Sciatic nerve (tissue), 2 donors: Measurements from ENCODE around the gene TENM4. TPM values are rescaled to one million over a fixed set of nuclear protein-coding genes. Genes with fewer than 3 reads are reported as not detected.

Experiments used
- ATAC-seq: fragments of 200-7000 bp; cut with Tn5 transposase; one replicate; pipeline ENCODE4 v1.9.1; 2020; ENCODE audit warnings: mild to moderate bottlenecking, moderate library complexity
- DNase-seq: peaks from one replicate; pipeline ENCODE4 v3.0.0-alpha.2; 2020; ENCODE audit warnings: low spot score
- intact Hi-C: fragments of 100-400 bp; cut with DNase I; formaldehyde crosslinking; loops from one replicate; pipeline ENCODE4 v1.14.2; 2022
- total RNA-seq: library from RNA; stranded (reverse); fragmentation: NEBNext Ultra II Directional; extraction: Animal tissue kit (Norgen Biotek cat#: 25700); gene quantifications from one replicate; pipeline ENCODE4 v1.2.1, GENCODE V29; 2021
- donor health status: DM: no; HTN: no; CAD: no.
- donor health status: DM: no; HTN: no; CAD: no.

The TENM4 gene
- total RNA-seq, 1 donor from 2014 or later, result 16.5 TPM

GRCh38 chr11:79400717-79401330 is 40.0 kb downstream of the TENM4 start:
- ATAC-seq (no peak), DNase-seq (no peak)
- intact Hi-C loops, result no loop called here

- intact Hi-C loops, result no loop called here
- ATAC-seq (no peak), DNase-seq (no peak)
Observed at GRCh38 chr11:79400206-79400605, 40.6 kb downstream of the TENM4 start.

- DNase-seq, result no peak
- intact Hi-C loops, result no loop called here
- ATAC-seq, result no peak
Observed at GRCh38 chr11:79397252-79397651, 43.6 kb downstream of the TENM4 start.

GRCh38 chr11:79396674-79397073 is 44.2 kb downstream of the TENM4 start:
- intact Hi-C loops, result no loop called here
- no peak for ATAC-seq
- DNase-seq, result no peak

GRCh38 chr11:79396001-79396400 is 44.8 kb downstream of the TENM4 start:
- DNase-seq, result no peak
- ATAC-seq, result no peak
- intact Hi-C loops, result no loop called here

GRCh38 chr11:79393362-79394043 is 47.3 kb downstream of the TENM4 start:
- no peak for DNase-seq
- intact Hi-C loops, result no loop called here
- no peak for ATAC-seq

GRCh38 chr11:79392161-79392560 is 48.7 kb downstream of the TENM4 start:
- no peak for DNase-seq
- intact Hi-C loops, result no loop called here
- ATAC-seq, result no peak

GRCh38 chr11:79390923-79391322 is 49.9 kb downstream of the TENM4 start:
- intact Hi-C loops, result no loop called here
- DNase-seq, result no peak
- no peak for ATAC-seq

- DNase-seq (no peak), ATAC-seq (no peak)
Observed at GRCh38 chr11:79390477-79390876, 50.4 kb downstream of the TENM4 start.

GRCh38 chr11:79388201-79388600 is 52.6 kb downstream of the TENM4 start:
- intact Hi-C loops, result no loop called here
- DNase-seq, result no peak
- no peak for ATAC-seq

More at GRCh38 chr11:79390477-79390876, 50.4 kb downstream of the TENM4 start:
- intact Hi-C loops, result no loop called here

- ATAC-seq, result no peak
- intact Hi-C loops, result no loop called here
Observed at GRCh38 chr11:79383874-79384273, 57.0 kb downstream of the TENM4 start.

GRCh38 chr11:79382301-79383050 is 58.4 kb downstream of the TENM4 start:
- intact Hi-C loops, result no loop called here
- no peak for DNase-seq
- no peak for ATAC-seq

More at GRCh38 chr11:79383874-79384273, 57.0 kb downstream of the TENM4 start:
- no peak for DNase-seq

- ATAC-seq (no peak), DNase-seq (no peak)
- intact Hi-C loops, result no loop called here
Observed at GRCh38 chr11:79381036-79381435, 59.8 kb downstream of the TENM4 start.

- ATAC-seq (no peak), DNase-seq (no peak)
- intact Hi-C loops, result no loop called here
Observed at GRCh38 chr11:79377406-79377805, 63.4 kb downstream of the TENM4 start.

GRCh38 chr11:79375818-79376550 is 64.8 kb downstream of the TENM4 start:
- intact Hi-C loops, result no loop called here
- no peak for ATAC-seq
- no peak for DNase-seq

GRCh38 chr11:79374727-79375126 is 66.1 kb downstream of the TENM4 start:
- ATAC-seq (no peak), DNase-seq (no peak)
- intact Hi-C loops, result no loop called here

- ATAC-seq, result no peak
- intact Hi-C loops, result no loop called here
- no peak for DNase-seq
Observed at GRCh38 chr11:79371724-79372123, 69.1 kb downstream of the TENM4 start.

- ATAC-seq, result no peak
- DNase-seq, result no peak
- intact Hi-C loops, result no loop called here
Observed at GRCh38 chr11:79371152-79371551, 69.7 kb downstream of the TENM4 start.

- DNase-seq, result no peak
- intact Hi-C loops, result no loop called here
- ATAC-seq, result no peak
Observed at GRCh38 chr11:79369055-79369454, 71.8 kb downstream of the TENM4 start.

GRCh38 chr11:79367844-79368243 is 73.0 kb downstream of the TENM4 start:
- DNase-seq (no peak), ATAC-seq (no peak)
- intact Hi-C loops, result no loop called here
